Activated T-cell treated with anti-CD3 and anti-CD28 coated beads for 1 hour (primary cell): ENCODE measurements around the gene CLSTN3.
A peak's percentile ranks its signal among the peaks of the same experiment; 100 is the strongest.

Source experiments
- DNase-seq: peaks from one replicate; pipeline ENCODE4 v3.0.0-alpha.2; 2020; ENCODE audit warnings: low read depth

CLSTN3 gene

GRCh38 chr12:7188562-7189397 is 58.6 kb downstream of the CLSTN3 start:
- DNase-seq = peak; percentile 50

- DNase-seq = peak; percentile 71
These were observed 59.5 kb downstream of the CLSTN3 start, which contains the start of gene PEX5 for GRCh38 chr12:7189398-7190267. Gene PEX5, plus strand, starts transcription at chr12:7189686. Its CDS starts 692 bp downstream, at chr12:7190378.

- DNase-seq = no peak
These were observed 60.3 kb downstream of the CLSTN3 start for GRCh38 chr12:7190268-7191055.

GRCh38 chr12:7193674-7194073 is 63.5 kb downstream of the CLSTN3 start:
- DNase-seq = no peak

- DNase-seq = no peak
These were observed 67.7 kb downstream of the CLSTN3 start for GRCh38 chr12:7197841-7198240.

GRCh38 chr12:7203109-7203508 is 72.9 kb downstream of the CLSTN3 start:
- DNase-seq = no peak

- DNase-seq = no peak
These were observed 74.9 kb downstream of the CLSTN3 start for GRCh38 chr12:7205091-7205490.

GRCh38 chr12:7206691-7207090 is 76.5 kb downstream of the CLSTN3 start:
- DNase-seq = no peak

GRCh38 chr12:7207866-7208625 is 77.9 kb downstream of the CLSTN3 start:
- no peak for DNase-seq
